ENCODE measurements around the gene LUC7L. TPM values are rescaled to one million over a fixed set of nuclear protein-coding genes. Genes with fewer than 3 reads are reported as not detected.

LUC7L gene
- total and polyA plus RNA-seq, 2 of the 8 experiments (the other 6 are each of a cell fraction or from before 2014, with no cell fraction given) = 49.7 to 129 TPM

DNA sequence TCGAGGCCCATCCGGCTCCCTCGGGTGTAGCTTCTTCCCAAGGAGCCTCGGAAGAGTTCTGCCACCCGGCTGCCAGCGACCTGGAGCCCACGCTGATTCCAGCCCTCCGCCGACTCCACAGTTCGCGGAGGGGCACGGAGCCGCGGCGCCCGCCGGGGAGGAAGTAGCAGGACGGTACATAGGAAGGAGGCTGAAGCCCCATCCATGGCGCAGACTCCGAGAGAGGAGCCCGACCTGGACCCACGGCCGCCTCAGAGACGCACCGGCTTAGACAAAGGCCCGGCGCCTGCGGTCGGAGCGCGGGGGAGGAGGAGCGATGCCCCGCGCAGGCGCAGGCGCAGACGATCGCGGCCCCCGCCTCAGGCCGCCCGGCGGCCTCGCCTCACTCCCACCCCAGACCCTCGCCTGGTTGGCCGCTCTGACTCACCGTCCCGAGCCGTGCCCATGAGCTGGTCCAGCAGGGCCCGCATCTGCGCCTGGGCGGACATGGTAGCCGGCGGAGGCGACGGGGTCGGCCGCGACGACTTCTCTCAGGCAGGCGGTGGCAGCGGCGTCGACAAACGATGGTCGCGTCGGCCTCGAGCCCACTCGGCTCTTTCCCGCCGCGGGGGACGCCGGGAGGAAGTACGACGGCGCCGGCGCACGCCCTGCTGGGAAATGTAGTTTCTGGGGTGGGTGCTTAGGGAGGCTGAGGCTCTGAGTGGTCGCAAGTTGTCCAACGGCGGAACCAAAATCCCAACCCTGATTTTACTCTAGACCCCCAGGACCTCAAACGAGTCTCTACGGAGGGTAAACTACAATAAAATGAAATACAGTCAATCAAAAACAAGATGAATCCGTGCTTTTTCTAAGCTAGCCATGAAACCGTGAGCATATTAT lies at the start of gene LUC7L (continued):
- TF ChIP-seq CHD7 (IDR thresholded peaks at IDR 0.05; ENCODE audit: insufficient replicate concordance, low read length) = no peak
